Measurements from ENCODE around the gene DENND6A. TPM values are rescaled to one million over a fixed set of nuclear protein-coding genes. Genes with fewer than 3 reads are reported as not detected.
"Not testable (repeated sequence)": the region's sequence is repeated elsewhere in the genome, so short reads cannot be mapped to it uniquely, and the experiment has no call there.

The DENND6A gene
- total and polyA plus RNA-seq, 12 donors = 7.8 to 29.3 (median 19.0) TPM

GRCh38 chr3:57624801-57625200 is 68.1 kb downstream of the DENND6A start:
- WGBS, 4 donors = 90 to 95% (median 94%) methylated on average over 3 of the region's 3 CpGs
- Histone ChIP-seq H3K27ac (no peak overlapping the region), H3K9me3 (replicated peaks in 1 of 3) (no peaks in the 10 kb centered on the region), H3K27me3 (no peaks in the 10 kb centered on the region), H3K36me3 (replicated peaks in 1 of 2) (peaks cover 0 to 55% of the 10 kb centered on the region in 2 donors), H3K4me3 (no peak overlapping the region), H3K4me1 (replicated peaks in 1 of 2) (no peaks in the 10 kb centered on the region)
- DNase-seq = no peak
- TF ChIP-seq CTCF (IDR thresholded peaks at IDR 0.05) = no peak
- TF ChIP-seq POLR2A (IDR thresholded peaks at IDR 0.05) = no peak
- intact Hi-C loops (cut with DNase I) = loop anchor here in 1 of 2 donors (10.0 kb wide), 1 partner anchor 50 kb away; no protein-coding TSS in a partner anchor

GRCh38 chr3:57622362-57622761 is 70.5 kb downstream of the DENND6A start:
- Histone ChIP-seq H3K9me3 (replicated peaks in 1 of 3) (no peaks in the 10 kb centered on the region), H3K27me3 (no peaks in the 10 kb centered on the region), H3K27ac (no peak overlapping the region), H3K4me3 (no peak overlapping the region), H3K36me3 (replicated peaks in 1 of 2) (peaks cover 0 to 33% of the 10 kb centered on the region in 2 donors), H3K4me1 (replicated peaks in 1 of 2) (no peaks in the 10 kb centered on the region)
- TF ChIP-seq CTCF (IDR thresholded peaks at IDR 0.05) (no peak), POLR2A (IDR thresholded peaks at IDR 0.05) (no peak)
- intact Hi-C loops (cut with DNase I) = loop anchor here in 1 of 2 donors (10.0 kb wide), 1 partner anchor 52 kb away; no protein-coding TSS in a partner anchor
- no peak for DNase-seq

GRCh38 chr3:57617739-57618138 is 75.1 kb downstream of the DENND6A start:
- Histone ChIP-seq H3K4me1 (replicated peaks in 1 of 2) (no peaks in the 10 kb centered on the region), H3K4me3 (no peak overlapping the region), H3K9me3 (replicated peaks in 1 of 3) (no peaks in the 10 kb centered on the region), H3K27me3 (no peaks in the 10 kb centered on the region), H3K36me3 (replicated peaks in 1 of 2) (peaks cover 0 to 4% of the 10 kb centered on the region in 2 donors), H3K27ac (no peak overlapping the region)
- no peak for DNase-seq
- WGBS, 4 donors = 96 to 99% (median 98%) methylated on average over 3 of the region's 3 CpGs
- intact Hi-C loops (cut with DNase I) = no loop called here
- TF ChIP-seq POLR2A (IDR thresholded peaks at IDR 0.05) (no peak), CTCF (IDR thresholded peaks at IDR 0.05) (no peak)

GRCh38 chr3:57616233-57616632 is 76.6 kb downstream of the DENND6A start:
- Histone ChIP-seq H3K4me1 (replicated peaks in 1 of 2) (no peaks in the 10 kb centered on the region), H3K27me3 (no peaks in the 10 kb centered on the region), H3K36me3 (replicated peaks in 1 of 2) (no peaks in the 10 kb centered on the region), H3K9me3 (replicated peaks in 1 of 3) (no peaks in the 10 kb centered on the region), H3K4me3 (no peak overlapping the region), H3K27ac (no peak overlapping the region)
- WGBS, 4 donors = 71 to 89% (median 80%) methylated on average over 3 of the region's 3 CpGs
- TF ChIP-seq POLR2A (IDR thresholded peaks at IDR 0.05) = no peak
- no peak for TF ChIP-seq CTCF (IDR thresholded peaks at IDR 0.05)
- intact Hi-C loops (cut with DNase I) = no loop called here
- no peak for DNase-seq

GRCh38 chr3:57611870-57612269 is 81.0 kb downstream of the DENND6A start:
- H3K27ac ChIP-seq; H3K36me3 ChIP-seq (replicated peaks in 1 of 2); H3K27me3 ChIP-seq; DNase-seq; H3K4me1 ChIP-seq (replicated peaks in 1 of 2); H3K4me3 ChIP-seq; intact Hi-C loops (cut with DNase I); H3K9me3 ChIP-seq (replicated peaks in 1 of 3): not testable (repeated sequence)
- 94 to 100% (median 98%) methylated on average over 5 of the region's 5 CpGs for WGBS, 4 donors

Data from adrenal gland (tissue), 12 donors.